Naive thymus-derived CD4-positive, alpha-beta T cell (primary cell): ENCODE results near the gene LIX1L. TPM values are rescaled to one million over a fixed set of nuclear protein-coding genes. Genes with fewer than 3 reads are reported as not detected.

Experiments used
- ATAC-seq: fragments of 150-1000 bp; cut with Tn5 transposase; 2 replicates; pipeline ENCODE4 v1.10.0; 2021; ENCODE audit warnings: mild to moderate bottlenecking, moderate library complexity
- CTCF ChIA-PET: fragments of 350-600 bp; sonication (Branson Sonifier 250); formaldehyde crosslinking; loops from one replicate; lab custom pipeline; 2021; ENCODE audit warnings: antibody characterized with exemption; lab: Charles Lee
- POLR2A ChIA-PET: fragments of 350-600 bp; sonication (Branson Sonifier 250); formaldehyde crosslinking; loops from one replicate; lab custom pipeline; 2021; ENCODE audit warnings: antibody characterized with exemption, inconsistent platforms; lab: Charles Lee
- DNase-seq, 9 donors: peaks; one replicate each; pipeline versions ENCODE4 v3.0.0 to v3.0.0-alpha.2; 2020 to 2022; ENCODE audit warnings: mixed read lengths in 1 of 9
- H3K27ac ChIP-seq: one replicate; pipeline ENCODE4 v1.7.0; 2013; ENCODE audit warnings: mild to moderate bottlenecking, low read depth, low read length, moderate library complexity
- H3K27me3 ChIP-seq, 2 donors: one replicate each; pipeline ENCODE4 v1.7.0; 2013; ENCODE audit warnings: low read length in 2 of 2, mild to moderate bottlenecking in 2 of 2, moderate library complexity in 2 of 2; ENCODE audit not compliant: control insufficient read depth in 2 of 2, insufficient read depth in 2 of 2
- H3K36me3 ChIP-seq, 3 experiments: 1 replicate in 2 of 3; 2 replicates in 1 of 3; pipeline ENCODE4 v1.7.0; 2013; ENCODE audit warnings: low read length in 3 of 3, mild to moderate bottlenecking in 3 of 3, moderate library complexity in 1 of 3; ENCODE audit not compliant: insufficient read depth in 3 of 3, control insufficient read depth in 2 of 3
- H3K4me1 ChIP-seq, 2 donors: one replicate each; pipeline ENCODE4 v1.7.0; 2013; ENCODE audit warnings: low read length in 2 of 2, mild to moderate bottlenecking in 2 of 2, moderate library complexity in 1 of 2; ENCODE audit not compliant: control insufficient read depth in 2 of 2, insufficient read depth in 2 of 2
- H3K4me3 ChIP-seq: 2 replicates; pipeline ENCODE4 v1.7.0; 2013; ENCODE audit warnings: mild to moderate bottlenecking, low read length
- H3K9me3 ChIP-seq, 3 experiments: 1 replicate in 2 of 3; 2 replicates in 1 of 3; pipeline ENCODE4 v1.7.0; 2013; ENCODE audit warnings: low read length in 3 of 3; ENCODE audit not compliant: control insufficient read depth in 2 of 3
- H3K27ac Mint-ChIP-seq, 9 donors: one replicate each; pipeline ENCODE4 v1.8.0; 2020 to 2022; ENCODE audit warnings: mixed read lengths in 9 of 9, mild to moderate bottlenecking in 8 of 9, moderate library complexity in 5 of 9, inconsistent platforms in 2 of 9
- H3K27me3 Mint-ChIP-seq, 5 donors: one replicate each; pipeline ENCODE4 v1.8.0; 2021 to 2022; ENCODE audit warnings: mixed read lengths in 5 of 5, mild to moderate bottlenecking in 1 of 5
- H3K36me3 Mint-ChIP-seq, 5 donors: one replicate each; pipeline ENCODE4 v1.8.0; 2020 to 2022; ENCODE audit warnings: mixed read lengths in 5 of 5, mild to moderate bottlenecking in 3 of 5, inconsistent platforms in 1 of 5
- H3K4me1 Mint-ChIP-seq, 7 donors: one replicate each; pipeline ENCODE4 v1.8.0; 2020 to 2022; ENCODE audit warnings: mixed read lengths in 7 of 7, mild to moderate bottlenecking in 3 of 7, inconsistent platforms in 1 of 7
- H3K4me3 Mint-ChIP-seq, 10 donors: one replicate each; pipeline ENCODE4 v1.8.0; 2020 to 2022; ENCODE audit warnings: mild to moderate bottlenecking in 10 of 10, mixed read lengths in 10 of 10, moderate library complexity in 6 of 10, inconsistent platforms in 2 of 10
- H3K9me3 Mint-ChIP-seq, 11 donors: one replicate each; pipeline ENCODE4 v1.8.0; 2020 to 2022; ENCODE audit warnings: mixed read lengths in 11 of 11, mild to moderate bottlenecking in 4 of 11, inconsistent platforms in 1 of 11, moderate library complexity in 1 of 11
- intact Hi-C, 2 donors: fragments of 100-400 bp; cut with micrococcal nuclease; formaldehyde crosslinking; loops; one replicate each; pipeline ENCODE4 v1.15.1; 2023
- polyA plus RNA-seq, 2 donors: library from polyadenylated mRNA; unstranded; fragments of 300-500 nt; fragmentation: Illumina TruSeq; gene quantifications; one replicate each; pipeline ENCODE4 v1.2.3, GENCODE V29; 2021
- total RNA-seq, 6 experiments: library from RNA in 5 of 6; stranded (reverse) in 5 of 6; gene quantifications; 1 replicate in 5 of 6; 2 replicates in 1 of 6; pipeline ENCODE4 v1.2.3 and lab custom pipeline; 2021 to 2026

LIX1L gene
- total and polyA plus RNA-seq, 7 experiments from 2014 or later = 29.3 to 59.2 (median 33.9) TPM

DNA sequence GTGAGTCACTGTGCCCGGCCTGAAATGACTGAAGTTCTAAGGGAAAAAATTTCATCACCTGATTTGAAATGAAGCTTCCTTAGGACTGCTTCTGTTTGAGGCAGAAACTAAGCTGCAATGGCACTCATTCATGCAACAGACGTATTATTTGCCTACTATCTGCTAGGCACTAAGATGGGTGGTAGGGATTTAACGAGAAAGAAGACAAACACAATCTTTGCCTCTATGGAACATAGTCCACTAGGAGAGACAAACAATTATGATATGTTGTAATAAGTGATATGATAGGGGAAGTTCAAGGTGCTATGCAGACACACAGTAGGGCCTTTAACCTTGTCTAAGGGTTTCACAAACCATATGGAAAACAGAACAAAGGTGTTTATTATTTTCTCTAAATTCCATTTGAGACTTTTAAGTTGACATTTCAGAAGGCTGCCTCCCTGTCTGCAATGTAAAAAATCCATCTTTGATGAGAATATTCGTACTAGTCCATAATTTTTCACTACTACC, 11.3 kb downstream of the LIX1L start:
- CTCF ChIA-PET = no interaction called here
- no peak overlapping the region for H3K27ac ChIP-seq
- no peaks in the 10 kb centered on the region for H3K27me3 Mint-ChIP-seq
- ATAC-seq (no peak), DNase-seq (no peak)
- H3K9me3 Mint-ChIP-seq = no peaks in the 10 kb centered on the region
- peaks cover 3 to 53% (median 12%) of the 10 kb centered on the region in 3 experiments for H3K36me3 ChIP-seq
- H3K4me1 Mint-ChIP-seq = peaks cover 13 to 60% (median 43%) of the 10 kb centered on the region in 7 donors
- no peak overlapping the region for H3K4me3 ChIP-seq
- no peaks in the 10 kb centered on the region for H3K27me3 ChIP-seq
- H3K4me3 Mint-ChIP-seq = no peak overlapping the region
- no peaks in the 10 kb centered on the region for H3K9me3 ChIP-seq
- POLR2A ChIA-PET = interaction anchor here (1.0 kb wide), 2 partner anchors 9 to 12 kb away, joined by 4 to 5 read pairs; partner anchors contain the start of gene LIX1L
- H3K36me3 Mint-ChIP-seq = peaks cover 6 to 31% (median 23%) of the 10 kb centered on the region in 5 donors
- intact Hi-C loops = loop anchor here in 1 of 2 donors (1.0 kb wide), 1 partner anchor 11 kb away; no protein-coding TSS in a partner anchor
- peak overlapping the region in 3 of 9 donors; percentile 11 to 69 (median 40) for H3K27ac Mint-ChIP-seq
- peaks cover 9 to 12% of the 10 kb centered on the region in 2 donors for H3K4me1 ChIP-seq

GRCh38 chr1:145944532-145944931, 13.3 kb downstream of the LIX1L start:
- POLR2A ChIA-PET = interaction anchor here (2.3 kb wide), 1 partner anchor 13 kb away, joined by 9 read pairs; the partner anchor contains the start of gene LIX1L
- Histone ChIP-seq H3K4me1 (peaks cover 0 to 3% of the 10 kb centered on the region in 2 donors), H3K9me3 (no peaks in the 10 kb centered on the region), H3K4me3 (no peak overlapping the region), H3K27ac (no peak overlapping the region), H3K36me3 (peaks cover 3 to 62% (median 12%) of the 10 kb centered on the region in 3 experiments), H3K27me3 (no peaks in the 10 kb centered on the region)
- H3K9me3 Mint-ChIP-seq = no peaks in the 10 kb centered on the region
- no peaks in the 10 kb centered on the region for H3K27me3 Mint-ChIP-seq
- H3K4me3 Mint-ChIP-seq = no peak overlapping the region
- ATAC-seq (no peak), DNase-seq (no peak)
- CTCF ChIA-PET = no interaction called here
- intact Hi-C loops = no loop called here
- peaks cover 6 to 32% (median 15%) of the 10 kb centered on the region in 5 donors for H3K36me3 Mint-ChIP-seq
- peaks cover 5 to 40% (median 25%) of the 10 kb centered on the region in 7 donors for H3K4me1 Mint-ChIP-seq
- peak overlapping the region in 3 of 9 donors; percentile 14 to 52 (median 45) for H3K27ac Mint-ChIP-seq

- CTCF ChIA-PET = no interaction called here
These were observed 14.9 kb downstream of the LIX1L start for GRCh38 chr1:145942871-145943270.

DNA sequence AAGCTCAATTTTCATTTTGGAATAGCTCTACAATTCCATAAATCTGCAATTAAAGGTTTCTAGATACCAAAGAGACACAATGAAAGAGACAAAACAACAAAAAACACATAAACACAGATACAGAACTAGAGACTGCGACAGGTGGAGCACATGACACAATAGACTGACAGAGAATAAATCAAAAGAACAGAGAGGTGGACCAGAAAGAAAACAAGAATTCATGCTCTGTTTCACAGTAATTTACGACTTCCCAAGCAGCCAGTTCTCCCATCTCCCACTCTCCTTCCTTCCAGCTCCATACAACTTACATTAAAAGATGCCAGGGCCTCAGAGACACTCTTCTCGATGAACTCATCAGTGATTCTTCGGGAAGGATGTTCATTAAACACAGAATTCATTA, 15.4 kb downstream of the LIX1L start:
- peaks cover 6 to 28% (median 15%) of the 10 kb centered on the region in 5 donors for H3K36me3 Mint-ChIP-seq
- CTCF ChIA-PET = interaction anchor here (0.9 kb wide), 1 partner anchor 37 kb away, joined by 3 read pairs; no protein-coding TSS in a partner anchor
- no peaks in the 10 kb centered on the region for H3K9me3 Mint-ChIP-seq
- H3K36me3 ChIP-seq = peaks cover 3 to 61% (median 11%) of the 10 kb centered on the region in 3 experiments
- DNase-seq = no peak
- no peak for ATAC-seq
- POLR2A ChIA-PET = interaction anchor here (0.6 to 3.0 kb wide), 7 partner anchors 9 to 169 kb away, joined by 3 to 10 read pairs (median 6); partner anchors contain the start of genes ANKRD34A, LIX1L, POLR3GL and RBM8A
- H3K4me1 Mint-ChIP-seq = peaks cover 0 to 24% (median 13%) of the 10 kb centered on the region in 7 donors
- no peaks in the 10 kb centered on the region for H3K4me1 ChIP-seq
- H3K27me3 ChIP-seq = no peaks in the 10 kb centered on the region
- H3K4me3 ChIP-seq = no peak overlapping the region
- H3K27me3 Mint-ChIP-seq = no peaks in the 10 kb centered on the region
- H3K27ac ChIP-seq = no peak overlapping the region
- no peak overlapping the region for H3K4me3 Mint-ChIP-seq
- peak overlapping the region in 2 of 9 donors; percentile 41 to 73 for H3K27ac Mint-ChIP-seq
- no peaks in the 10 kb centered on the region for H3K9me3 ChIP-seq
- intact Hi-C loops = loop anchor here in 1 of 2 donors (2.0 kb wide), 1 partner anchor 14 kb away; no protein-coding TSS in a partner anchor

More at GRCh38 chr1:145942871-145943270, 14.9 kb downstream of the LIX1L start:
- intact Hi-C loops = loop anchor here in 1 of 2 donors (2.0 kb wide), 1 partner anchor 14 kb away; no protein-coding TSS in a partner anchor
- peak overlapping the region in 2 of 9 donors; percentile 52 to 73 for H3K27ac Mint-ChIP-seq
- Histone ChIP-seq H3K4me3 (no peak overlapping the region), H3K9me3 (no peaks in the 10 kb centered on the region), H3K27me3 (no peaks in the 10 kb centered on the region), H3K4me1 (no peaks in the 10 kb centered on the region), H3K36me3 (peaks cover 3 to 61% (median 12%) of the 10 kb centered on the region in 3 experiments), H3K27ac (no peak overlapping the region)
- no peaks in the 10 kb centered on the region for H3K27me3 Mint-ChIP-seq
- no peaks in the 10 kb centered on the region for H3K9me3 Mint-ChIP-seq
- peaks cover 6 to 28% (median 15%) of the 10 kb centered on the region in 5 donors for H3K36me3 Mint-ChIP-seq
- DNase-seq (no peak), ATAC-seq (no peak)
- POLR2A ChIA-PET = interaction anchor here (0.6 to 2.3 kb wide), 7 partner anchors 10 to 169 kb away, joined by 3 to 9 read pairs (median 6); partner anchors contain the start of genes LIX1L and RBM8A
- peaks cover 0 to 26% (median 13%) of the 10 kb centered on the region in 7 donors for H3K4me1 Mint-ChIP-seq
- no peak overlapping the region for H3K4me3 Mint-ChIP-seq

GRCh38 chr1:145937436-145937835, 20.4 kb downstream of the LIX1L start:
- H3K4me1 ChIP-seq = peaks cover 0 to 8% of the 10 kb centered on the region in 2 donors
- H3K36me3 Mint-ChIP-seq = peaks cover 5 to 38% (median 12%) of the 10 kb centered on the region in 5 donors
- CTCF ChIA-PET = no interaction called here
- H3K27ac Mint-ChIP-seq = peak overlapping the region in 3 of 9 donors; percentile 6 to 62 (median 56)
- no peak overlapping the region for H3K4me3 Mint-ChIP-seq
- no peaks in the 10 kb centered on the region for H3K9me3 ChIP-seq
- no peaks in the 10 kb centered on the region for H3K27me3 Mint-ChIP-seq
- H3K4me3 ChIP-seq = no peak overlapping the region
- ATAC-seq = no peak
- H3K27me3 ChIP-seq = no peaks in the 10 kb centered on the region
- no peaks in the 10 kb centered on the region for H3K9me3 Mint-ChIP-seq
- no peak overlapping the region for H3K27ac ChIP-seq
- H3K4me1 Mint-ChIP-seq = peaks cover 14 to 20% (median 18%) of the 10 kb centered on the region in 7 donors
- POLR2A ChIA-PET = interaction anchor here (0.6 to 2.1 kb wide), 3 partner anchors 10 to 30 kb away, joined by 3 to 14 read pairs (median 4); partner anchors contain the start of genes LIX1L and RBM8A
- no peak for DNase-seq
- H3K36me3 ChIP-seq = peaks cover 6 to 49% (median 9%) of the 10 kb centered on the region in 3 experiments
- intact Hi-C loops = no loop called here

- CTCF ChIA-PET = no interaction called here
- no peaks in the 10 kb centered on the region for H3K27me3 ChIP-seq
- Mint-ChIP-seq H3K27me3 (no peaks in the 10 kb centered on the region), H3K9me3 (no peaks in the 10 kb centered on the region), H3K27ac (peak overlapping the region in 5 of 9 donors; percentile 2 to 62 (median 54)), H3K4me3 (no peak overlapping the region), H3K4me1 (peaks cover 14 to 27% (median 24%) of the 10 kb centered on the region in 7 donors), H3K36me3 (peaks cover 0 to 31% (median 13%) of the 10 kb centered on the region in 5 donors)
- peaks cover 6 to 16% of the 10 kb centered on the region in 2 donors for H3K4me1 ChIP-seq
- no peak overlapping the region for H3K27ac ChIP-seq
- POLR2A ChIA-PET = interaction anchor here (1.5 to 4.3 kb wide), 3 partner anchors 8 to 28 kb away, joined by 5 to 26 read pairs (median 14); partner anchors contain the start of genes ANKRD34A, LIX1L, POLR3GL and RBM8A
- ATAC-seq (no peak), DNase-seq (no peak)
- H3K36me3 ChIP-seq = peaks cover 5 to 37% (median 9%) of the 10 kb centered on the region in 3 experiments
- intact Hi-C loops = no loop called here
- H3K4me3 ChIP-seq = no peak overlapping the region
- no peaks in the 10 kb centered on the region for H3K9me3 ChIP-seq
These were observed 21.6 kb downstream of the LIX1L start for GRCh38 chr1:145936247-145936646.
